A549 (cell line): ENCODE measurements around the gene CDKN2AIPNL. TPM values are rescaled to one million over a fixed set of nuclear protein-coding genes. Genes with fewer than 3 reads are reported as not detected.
A peak's percentile ranks its signal among the peaks of the same experiment; 100 is the strongest.

Source experiments
- ATAC-seq, 2 experiments: fragments of 200-7000 bp in 1 of 2; fragments of >200 bp in 1 of 2; cut with Nextera tagmentation in 1 of 2; cut with Tn5 transposase in 1 of 2; 3 replicates each; pipeline versions ENCODE4 v1.8.0 to v1.9.1; 2018 to 2020; ENCODE audit warnings: mild to moderate bottlenecking in 1 of 2, moderate library complexity in 1 of 2
- CTCF ChIA-PET: fragments of 300-600 bp; sonication (Branson Sonifier 250); formaldehyde crosslinking; extraction: SDS; loops from one replicate; lab custom pipeline; 2021; ENCODE audit warnings: antibody characterized with exemption, inconsistent platforms; lab: Yijun Ruan, JAX
- POLR2A ChIA-PET: fragments of 350-600 bp; formaldehyde crosslinking; extraction: SDS; loops from one replicate; lab custom pipeline; 2021; ENCODE audit warnings: antibody characterized with exemption, inconsistent platforms; lab: Yijun Ruan, JAX
- DNase-seq, 2 experiments: peaks; one replicate each; pipeline versions ENCODE4 v3.0.0 to v3.0.0-alpha.2; 2011 to 2016; ENCODE audit warnings: low read depth in 1 of 2, low spot score in 1 of 2
- FAIRE-seq: peaks from 2 replicates; lab custom pipeline; 2011; peaks lifted over from hg19 to GRCh38; lab: Jason Lieb, UNC
- H3K27ac ChIP-seq, 2 experiments: fragments of >200 bp; sonication (Bioruptor Twin); formaldehyde crosslinking; 3 replicates each; pipeline ENCODE4 v1.5.1; 2016 to 2017
- H3K4me1 ChIP-seq: fragments of >200 bp; sonication (Bioruptor Twin); formaldehyde crosslinking; 3 replicates; pipeline ENCODE4 v1.6.1; 2016
- H3K4me2 ChIP-seq: fragments of >200 bp; sonication (Bioruptor Twin); formaldehyde crosslinking; 3 replicates; pipeline ENCODE4 v1.6.1; 2016
- H3K4me3 ChIP-seq: fragments of >200 bp; sonication (Bioruptor Twin); formaldehyde crosslinking; 3 replicates; pipeline ENCODE4 v1.5.1; 2016
- H3K9me3 ChIP-seq: fragments of >200 bp; sonication (Bioruptor Twin); formaldehyde crosslinking; 3 replicates; pipeline ENCODE4 v1.6.1; 2016
- CBX2 ChIP-seq: fragments of 200-600 bp; sonication (generic); IDR thresholded peaks from 2 replicates; pipeline ENCODE4 v1.6.1; 2016; ENCODE audit warnings: low read depth, mild to moderate bottlenecking, borderline replicate concordance
- FOXS1 ChIP-seq: fragments of 250-450 bp; sonication (Bioruptor Pico); IDR thresholded peaks from 2 replicates; pipeline ENCODE4 v1.5.0; 2020; ENCODE audit warnings: mild to moderate bottlenecking, moderate library complexity
- HOXA7 ChIP-seq: fragments of 250-450 bp; sonication (Bioruptor Pico); IDR thresholded peaks from 2 replicates; pipeline ENCODE4 v1.5.0; 2020; ENCODE audit warnings: mild to moderate bottlenecking, moderate library complexity
- MYC ChIP-seq: IDR thresholded peaks from 2 replicates; pipeline ENCODE4 v1.6.1; 2012; ENCODE audit warnings: mild to moderate bottlenecking, inconsistent platforms, low read length, improper control_type of control experiment, borderline replicate concordance
- NFE2L2 ChIP-seq: fragments of 150-350 bp; conservative IDR thresholded peaks from 2 replicates; pipeline ENCODE4 v1.6.1; 2014; ENCODE audit warnings: low read length
- NR3C1 ChIP-seq: fragments of >200 bp; sonication (Bioruptor Twin); formaldehyde crosslinking; IDR thresholded peaks from 3 replicates; pipeline ENCODE4 v1.6.1; 2017
- POLR2AphosphoS2 ChIP-seq: conservative IDR thresholded peaks from 2 replicates; pipeline ENCODE4 v1.6.1; 2012; ENCODE audit warnings: low read length, improper control_type of control experiment, inconsistent platforms
- RAD21 ChIP-seq, 2 experiments: fragments of >200 bp in 1 of 2; sonication (Bioruptor Twin) in 1 of 2; formaldehyde crosslinking in 1 of 2; IDR thresholded peaks in 1 of 2; conservative IDR thresholded peaks in 1 of 2; 2 replicates in 1 of 2; 3 replicates in 1 of 2; pipeline ENCODE4 v1.6.1; 2012 to 2018; ENCODE audit warnings: inconsistent platforms in 1 of 2
- RARB ChIP-seq: fragments of 250-450 bp; sonication (Bioruptor Pico); IDR thresholded peaks from 2 replicates; pipeline ENCODE4 v1.8.0; 2021; ENCODE audit warnings: mild to moderate bottlenecking, moderate library complexity
- RCOR1 ChIP-seq: fragments of 150-350 bp; IDR thresholded peaks from 2 replicates; pipeline ENCODE4 v1.6.1; 2014; ENCODE audit warnings: antibody characterized with exemption, low read length, low read depth
- RFX5 ChIP-seq: fragments of 450-650 bp; IDR thresholded peaks from 2 replicates; pipeline ENCODE4 v1.7.1; 2014; ENCODE audit warnings: antibody characterized with exemption, mild to moderate bottlenecking, moderate library complexity
- RNF2 ChIP-seq: fragments of 200-600 bp; sonication (generic); IDR thresholded peaks from 2 replicates; pipeline ENCODE4 v1.6.1; 2016; ENCODE audit warnings: low read depth, mild to moderate bottlenecking, antibody characterized with exemption, moderate library complexity, borderline replicate concordance
- SREBF2 ChIP-seq: fragments of 450-650 bp; IDR thresholded peaks from 2 replicates; pipeline ENCODE4 v1.6.1; 2014; ENCODE audit warnings: mild to moderate bottlenecking, moderate library complexity
- ZFP36 ChIP-seq: fragments of 450-650 bp; IDR thresholded peaks from 2 replicates; pipeline ENCODE4 v1.6.1; 2014; ENCODE audit warnings: borderline replicate concordance; ENCODE audit not compliant: partially characterized antibody
- ZNF302 ChIP-seq: fragments of 250-450 bp; sonication (Bioruptor Pico); IDR thresholded peaks from 2 replicates; pipeline ENCODE4 v1.9.0; 2021; ENCODE audit warnings: inconsistent platforms, mild to moderate bottlenecking, moderate library complexity
- WGBS: methylation state at CpG from one replicate; pipeline ENCODE4 v1.1.6; 2017; ENCODE audit errors: missing lambda C conversion rate; 5-methylcytosine and 5-hydroxymethylcytosine counted together
- polyA plus RNA-seq, 4 experiments: library from polyadenylated mRNA; depleted of rRNA in 3 of 4; stranded (reverse); fragments of >200 nt; fragmentation: RNase III in 1 of 4; extraction: RNeasy Plus Mini Kit Qiagen cat#74134 plus additional on column Dnase treatment in 1 of 4; gene quantifications; 2 replicates in 3 of 4; 3 replicates in 1 of 4; pipeline ENCODE4 v1.2.3, GENCODE V29; 2011 to 2017
- TF ChIP-seq, protein P1 (sequence below): IDR thresholded peaks from 2 replicates; pipeline ENCODE4 v1.6.1; 2012
- TF ChIP-seq, protein P2 (sequence below): fragments of >200 bp; sonication (Bioruptor Twin); formaldehyde crosslinking; IDR thresholded peaks from 3 replicates; pipeline ENCODE4 v1.5.1; 2016

Gene CDKN2AIPNL
- polyA plus RNA-seq, 2 of the 4 experiments (the other 2 are of a cell fraction), result 48.0 to 49.9 TPM

DNA sequence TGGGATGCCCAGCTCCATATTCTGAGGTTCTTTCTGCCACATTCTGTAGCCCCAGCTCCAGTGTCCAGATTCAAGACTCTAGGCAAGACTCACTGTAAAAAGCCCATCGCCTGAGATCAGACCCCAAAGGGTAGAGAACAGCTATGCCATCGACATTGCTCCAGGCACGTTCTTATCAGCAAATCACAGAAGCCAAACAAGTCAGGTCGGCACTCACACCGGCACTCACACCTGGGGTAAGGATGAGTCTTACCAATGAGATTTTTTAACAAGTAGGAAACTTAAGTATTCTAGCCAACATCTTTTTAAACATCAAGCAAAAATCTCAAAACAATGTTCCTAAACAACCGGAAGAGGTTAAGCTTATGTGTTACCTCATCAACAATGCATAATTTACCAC lies 2.4 kb downstream of the CDKN2AIPNL start:
- ATAC-seq (no peak), FAIRE-seq (no peak), DNase-seq (no peak)
- ChIA-PET POLR2A (no interaction called here), CTCF (interaction anchor here (1.2 to 8.8 kb wide), 7 partner anchors 18 to 178 kb away, joined by 3 to 75 read pairs (median 20); no protein-coding TSS in a partner anchor)
- Histone ChIP-seq H3K4me3 (no peak overlapping the region), H3K4me1 (peaks cover 25% of the 10 kb centered on the region), H3K9me3 (no peaks in the 10 kb centered on the region), H3K4me2 (0 out of 3 replicates have a peak overlapping the region, but pooled peaks have one; percentile 94), H3K27ac (no peak overlapping the region)
- WGBS, result 91% methylated on average over 6 of the region's 6 CpGs
- TF ChIP-seq POLR2AphosphoS2 (no peak), RFX5 (no peak), HOXA7 (CRISPR knock-in tag) (no peak), NFE2L2 (no peak)

DNA sequence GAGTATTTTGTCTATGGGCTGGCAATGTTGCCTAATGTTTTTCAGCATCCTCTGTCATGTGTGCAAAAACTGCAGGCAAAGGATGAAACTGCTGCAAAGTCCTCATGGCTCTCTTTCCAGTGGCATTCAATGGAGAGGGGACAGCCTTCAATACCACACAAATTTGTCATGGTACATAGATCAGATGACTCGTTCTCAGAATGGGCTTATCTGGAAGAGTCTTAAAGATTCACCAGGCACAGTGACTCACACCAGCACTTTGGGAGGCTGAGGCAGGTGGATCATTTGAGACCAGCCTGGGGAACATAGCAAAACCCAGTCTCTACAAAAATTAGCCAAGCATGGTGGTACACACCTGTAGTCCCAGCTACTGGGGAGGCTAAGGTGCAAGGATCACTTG lies 5.3 kb downstream of the CDKN2AIPNL start:
- no peak overlapping the region for H3K27ac ChIP-seq
- 0% methylated on average over 1 of the region's 1 CpG for WGBS
- TF ChIP-seq RCOR1, result no peak
- no peak for TF ChIP-seq ZFP36
- TF ChIP-seq RNF2, result no peak
- no peak for TF ChIP-seq RAD21 (conservative IDR thresholded peaks at IDR 0.05 in 1 of 2, IDR thresholded peaks at IDR 0.05 in 1 of 2)
- TF ChIP-seq NFE2L2, result no peak
- no peak for TF ChIP-seq SREBF2
- no peak for TF ChIP-seq RARB (CRISPR knock-in tag)
- TF ChIP-seq, protein P1, sequence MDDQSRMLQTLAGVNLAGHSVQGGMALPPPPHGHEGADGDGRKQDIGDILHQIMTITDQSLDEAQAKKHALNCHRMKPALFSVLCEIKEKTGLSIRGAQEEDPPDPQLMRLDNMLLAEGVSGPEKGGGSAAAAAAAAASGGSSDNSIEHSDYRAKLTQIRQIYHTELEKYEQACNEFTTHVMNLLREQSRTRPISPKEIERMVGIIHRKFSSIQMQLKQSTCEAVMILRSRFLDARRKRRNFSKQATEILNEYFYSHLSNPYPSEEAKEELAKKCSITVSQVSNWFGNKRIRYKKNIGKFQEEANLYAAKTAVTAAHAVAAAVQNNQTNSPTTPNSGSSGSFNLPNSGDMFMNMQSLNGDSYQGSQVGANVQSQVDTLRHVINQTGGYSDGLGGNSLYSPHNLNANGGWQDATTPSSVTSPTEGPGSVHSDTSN, result no peak
- TF ChIP-seq CBX2, result no peak
- no peak for TF ChIP-seq MYC
- CTCF ChIA-PET, result interaction anchor here (0.8 to 5.2 kb wide), 4 partner anchors 106 to 181 kb away, joined by 3 to 29 read pairs (median 5); no protein-coding TSS in a partner anchor
- H3K9me3 ChIP-seq, result no peaks in the 10 kb centered on the region
- ATAC-seq (no peak), FAIRE-seq (no peak), DNase-seq (no peak)
- no peak overlapping the region for H3K4me2 ChIP-seq
- POLR2A ChIA-PET, result no interaction called here
- no peak overlapping the region for H3K4me3 ChIP-seq
- peaks cover 17% of the 10 kb centered on the region for H3K4me1 ChIP-seq

DNA sequence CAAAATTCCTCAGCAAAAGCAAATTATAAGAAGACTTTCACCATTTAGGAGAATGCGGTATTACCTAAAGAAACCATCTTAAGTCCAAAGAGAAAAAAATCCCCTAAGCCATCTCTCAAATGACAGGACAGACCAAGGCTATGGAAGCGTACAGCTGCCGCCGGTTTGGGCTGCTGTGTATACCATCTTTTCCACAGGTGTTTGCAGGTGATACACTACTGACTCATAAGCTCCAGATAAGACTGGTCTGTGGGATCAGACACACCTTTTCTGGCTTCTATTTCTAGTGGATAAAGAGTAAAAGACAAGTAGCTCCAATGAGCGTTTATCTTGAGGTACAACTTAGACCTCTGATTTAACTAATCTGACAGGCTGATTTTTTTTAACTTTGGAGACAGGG lies 7.7 kb downstream of the CDKN2AIPNL start:
- Histone ChIP-seq H3K4me2 (no peak overlapping the region), H3K27ac (no peak overlapping the region), H3K4me1 (peaks cover 3% of the 10 kb centered on the region; the same call in 1 of the 3 replicates), H3K9me3 (no peaks in the 10 kb centered on the region), H3K4me3 (no peak overlapping the region)
- CTCF ChIA-PET, result interaction anchor here (1.2 kb wide), 1 partner anchor 176 kb away, joined by 3 read pairs; no protein-coding TSS in a partner anchor
- POLR2A ChIA-PET, result no interaction called here
- no peak for DNase-seq
- FAIRE-seq, result no peak
- no peak for ATAC-seq
- 90% methylated on average over 5 of the region's 5 CpGs for WGBS
- TF ChIP-seq FOXS1 (CRISPR knock-in tag), result no peak
- no peak for TF ChIP-seq RFX5
- TF ChIP-seq, protein P2, sequence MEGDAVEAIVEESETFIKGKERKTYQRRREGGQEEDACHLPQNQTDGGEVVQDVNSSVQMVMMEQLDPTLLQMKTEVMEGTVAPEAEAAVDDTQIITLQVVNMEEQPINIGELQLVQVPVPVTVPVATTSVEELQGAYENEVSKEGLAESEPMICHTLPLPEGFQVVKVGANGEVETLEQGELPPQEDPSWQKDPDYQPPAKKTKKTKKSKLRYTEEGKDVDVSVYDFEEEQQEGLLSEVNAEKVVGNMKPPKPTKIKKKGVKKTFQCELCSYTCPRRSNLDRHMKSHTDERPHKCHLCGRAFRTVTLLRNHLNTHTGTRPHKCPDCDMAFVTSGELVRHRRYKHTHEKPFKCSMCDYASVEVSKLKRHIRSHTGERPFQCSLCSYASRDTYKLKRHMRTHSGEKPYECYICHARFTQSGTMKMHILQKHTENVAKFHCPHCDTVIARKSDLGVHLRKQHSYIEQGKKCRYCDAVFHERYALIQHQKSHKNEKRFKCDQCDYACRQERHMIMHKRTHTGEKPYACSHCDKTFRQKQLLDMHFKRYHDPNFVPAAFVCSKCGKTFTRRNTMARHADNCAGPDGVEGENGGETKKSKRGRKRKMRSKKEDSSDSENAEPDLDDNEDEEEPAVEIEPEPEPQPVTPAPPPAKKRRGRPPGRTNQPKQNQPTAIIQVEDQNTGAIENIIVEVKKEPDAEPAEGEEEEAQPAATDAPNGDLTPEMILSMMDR, result no peak
- TF ChIP-seq ZNF302, result no peak
- TF ChIP-seq NR3C1, result no peak
